Urothelium cell line (cell line): Measurements from ENCODE around the gene TCL1B.
"Not testable (repeated sequence)": the region's sequence is repeated elsewhere in the genome, so short reads cannot be mapped to it uniquely, and the experiment has no call there.

Experiments used
- DNase-seq: peaks from one replicate; pipeline ENCODE4 v3.0.0; 2011; ENCODE audit warnings: low spot score, mixed read lengths
- FAIRE-seq: peaks from 2 replicates; lab custom pipeline; 2011; peaks lifted over from hg19 to GRCh38; lab: Jason Lieb, UNC

The TCL1B gene

DNA sequence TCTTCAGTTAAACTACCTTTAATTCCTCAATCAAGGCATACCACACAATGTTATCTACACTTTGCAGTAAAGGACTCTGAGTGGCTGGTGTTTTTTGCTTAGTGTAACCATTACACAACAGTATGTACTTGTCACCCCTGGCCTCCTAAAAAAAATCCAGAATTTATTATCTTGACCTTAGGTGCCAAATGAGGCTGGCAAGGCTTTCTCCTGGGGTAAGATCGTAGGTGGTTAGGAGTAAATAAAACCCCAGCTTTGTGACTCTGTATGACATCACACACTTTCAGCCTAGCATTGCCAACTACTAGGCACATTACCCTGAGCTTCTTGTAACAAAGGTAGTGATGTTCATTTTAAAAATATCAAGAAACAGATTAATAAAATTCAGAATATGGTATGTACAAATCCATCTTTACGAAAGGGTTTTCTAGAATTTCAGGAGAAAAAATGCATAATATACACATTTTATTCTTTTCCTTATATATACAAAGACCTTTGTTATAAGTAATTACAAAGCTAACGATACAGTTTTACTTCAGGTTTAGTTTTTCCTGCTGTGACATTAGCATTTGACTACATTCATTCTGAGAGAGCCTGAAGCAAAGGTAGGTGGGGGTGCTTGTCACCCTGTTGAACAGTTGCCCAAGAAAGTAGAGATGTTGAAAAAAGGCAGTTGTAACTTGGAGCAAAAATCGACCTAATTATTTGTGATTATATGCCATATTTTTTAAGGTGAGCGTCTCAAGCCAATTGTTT is 14.2 kb downstream of the TCL1B start:
- FAIRE-seq (no peak), DNase-seq (no peak)

DNA sequence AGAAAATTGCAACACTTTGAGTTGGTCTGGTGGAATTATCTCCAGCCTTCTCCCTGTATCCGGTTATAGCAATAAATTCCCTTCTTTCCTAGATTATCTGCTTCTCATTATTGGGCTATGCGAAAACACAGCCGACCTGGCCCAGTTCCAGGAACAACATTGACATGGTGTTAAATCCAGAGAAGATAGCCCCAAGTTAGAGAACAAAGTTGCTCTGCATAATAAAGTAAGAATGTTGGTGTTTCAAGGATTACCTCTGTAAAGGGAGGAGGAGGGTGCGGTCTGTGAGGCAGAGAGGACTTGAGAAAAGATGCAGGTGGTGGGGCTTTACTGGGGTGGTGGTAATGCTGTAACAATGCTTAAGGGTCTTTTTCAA is 15.6 kb downstream of the TCL1B start:
- FAIRE-seq (no peak), DNase-seq (no peak)

DNA sequence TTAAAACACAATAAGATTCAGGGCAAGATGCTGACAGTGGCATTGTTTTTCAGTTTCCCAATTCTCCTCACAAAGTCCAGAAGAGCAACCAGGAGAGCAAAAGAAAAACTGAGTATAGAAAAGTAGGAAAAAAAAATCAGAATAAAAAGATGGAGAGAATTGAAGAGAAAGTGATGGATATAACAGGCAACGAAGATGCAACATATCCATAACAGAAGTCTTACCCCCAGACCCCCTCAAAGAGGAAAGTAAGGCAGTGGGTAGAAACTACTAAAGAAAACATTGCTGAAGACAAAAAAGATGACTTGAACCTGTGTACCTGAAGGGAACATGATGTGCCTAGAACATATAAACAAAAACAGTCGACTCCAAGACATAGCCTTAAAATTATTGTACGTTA is 17.1 kb downstream of the TCL1B start:
- DNase-seq (no peak), FAIRE-seq (no peak)

DNA sequence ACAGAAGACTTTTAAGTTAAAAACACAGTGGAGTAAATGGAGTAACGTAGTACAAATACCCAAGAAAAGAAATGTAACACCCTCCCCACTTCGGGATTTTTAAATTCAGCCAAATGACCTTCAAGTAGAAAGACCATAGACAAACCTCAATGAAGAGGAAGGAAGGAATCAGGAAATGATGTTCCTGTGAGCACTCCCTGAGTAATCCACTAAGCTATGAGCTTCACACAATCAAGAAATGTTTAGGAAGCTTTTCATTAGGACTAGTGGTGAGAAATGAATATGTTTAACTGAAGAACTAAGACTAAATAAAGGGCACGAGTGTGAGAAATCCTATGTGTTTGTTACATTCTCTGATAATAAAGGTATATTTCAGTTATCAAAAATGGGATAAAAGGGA is 17.6 kb downstream of the TCL1B start:
- DNase-seq: no peak
- FAIRE-seq: no peak

DNA sequence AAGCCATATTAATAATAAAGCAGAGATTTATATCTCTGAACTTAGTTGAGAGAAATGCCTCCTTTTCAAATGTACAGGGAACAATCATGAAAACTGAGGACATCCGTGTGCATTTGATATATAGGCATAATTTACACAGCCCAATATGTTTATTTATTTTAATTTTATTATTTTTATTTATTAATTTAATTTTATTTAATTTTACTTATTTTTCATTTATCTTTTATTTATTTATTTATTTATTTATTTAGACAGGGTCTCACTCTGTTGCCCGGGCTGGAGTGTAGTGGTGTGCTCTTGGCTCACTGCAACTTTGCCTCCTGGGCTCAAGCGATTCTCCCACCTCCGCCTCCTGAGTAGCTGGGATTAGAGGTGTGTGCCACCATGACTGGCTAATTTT is 19.3 kb downstream of the TCL1B start:
- FAIRE-seq: no peak
- no peak for DNase-seq

DNA sequence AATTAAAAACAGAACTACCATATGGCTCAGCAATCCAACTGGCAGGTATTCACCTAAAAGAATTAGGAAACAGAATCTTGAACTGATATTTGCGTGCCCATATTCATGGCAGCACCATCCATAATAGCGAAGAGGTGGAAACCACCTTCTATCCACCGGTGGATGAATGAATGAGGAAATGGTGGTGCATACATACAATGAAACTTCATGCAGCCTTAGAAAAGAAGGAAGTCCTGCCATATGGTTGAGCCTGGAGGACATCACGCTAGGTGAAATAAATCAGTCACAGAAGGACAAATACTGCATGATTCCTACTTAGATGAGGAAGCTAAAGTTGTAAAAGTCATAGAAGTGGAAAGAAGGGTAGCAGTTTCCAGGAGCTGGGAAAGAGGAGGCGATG is 21.1 kb downstream of the TCL1B start:
- FAIRE-seq (no peak), DNase-seq (no peak)

DNA sequence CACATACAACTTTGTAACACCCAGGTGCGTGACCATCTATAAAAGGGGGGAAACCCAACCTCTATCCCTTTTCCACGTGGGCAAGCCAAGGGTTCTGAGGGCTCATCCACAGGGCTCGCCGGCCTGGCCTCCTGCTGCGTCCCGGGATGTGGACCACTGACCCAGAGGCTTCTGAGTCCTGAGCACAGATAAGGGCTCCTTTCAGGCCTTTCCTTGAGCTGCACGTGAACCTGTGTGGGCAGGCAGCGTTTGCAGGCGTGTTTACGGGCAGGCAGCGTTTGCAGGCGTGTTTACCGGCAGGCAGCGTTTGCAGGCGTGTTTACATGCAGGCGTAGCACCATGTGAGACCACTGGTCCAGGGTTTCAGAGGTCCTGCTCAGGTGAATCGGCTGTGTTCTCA is 23.9 kb downstream of the TCL1B start:
- DNase-seq (no peak), FAIRE-seq (no peak)

DNA sequence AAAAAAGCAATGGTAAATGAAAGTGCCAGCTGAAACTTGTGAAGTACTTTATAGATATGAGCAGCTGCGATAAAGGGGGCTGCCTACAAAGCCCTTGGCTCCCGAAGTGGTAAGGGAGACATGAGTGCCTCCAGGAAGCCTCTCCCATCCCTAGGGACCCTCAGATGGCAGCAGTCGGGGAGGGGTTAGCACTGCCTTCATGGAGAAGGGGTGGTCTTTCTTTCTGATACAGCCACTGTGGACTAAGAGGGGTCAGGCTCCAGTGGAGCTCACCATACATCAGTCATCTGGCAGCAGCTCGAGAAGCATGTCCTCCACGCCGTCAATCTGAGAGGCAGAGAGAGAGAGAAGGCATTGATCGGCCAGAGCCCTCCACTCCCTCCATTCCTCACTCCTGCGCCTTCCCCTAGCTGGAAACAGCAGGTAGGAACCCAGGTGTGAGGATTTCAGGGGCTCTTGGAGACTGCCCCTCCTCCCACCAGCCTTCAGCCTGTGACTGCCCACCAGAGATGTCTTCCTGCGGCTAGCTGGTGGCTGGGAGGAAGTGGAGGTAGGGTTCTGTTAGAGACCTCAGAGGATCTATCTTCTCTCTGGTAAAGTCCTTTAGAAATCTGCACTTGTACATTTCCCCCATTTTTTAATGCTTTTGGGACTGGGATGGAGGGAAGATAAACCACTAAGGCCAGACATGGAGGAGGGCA is 25.4 kb downstream of the TCL1B start:
- FAIRE-seq (no peak), DNase-seq (no peak)

DNA sequence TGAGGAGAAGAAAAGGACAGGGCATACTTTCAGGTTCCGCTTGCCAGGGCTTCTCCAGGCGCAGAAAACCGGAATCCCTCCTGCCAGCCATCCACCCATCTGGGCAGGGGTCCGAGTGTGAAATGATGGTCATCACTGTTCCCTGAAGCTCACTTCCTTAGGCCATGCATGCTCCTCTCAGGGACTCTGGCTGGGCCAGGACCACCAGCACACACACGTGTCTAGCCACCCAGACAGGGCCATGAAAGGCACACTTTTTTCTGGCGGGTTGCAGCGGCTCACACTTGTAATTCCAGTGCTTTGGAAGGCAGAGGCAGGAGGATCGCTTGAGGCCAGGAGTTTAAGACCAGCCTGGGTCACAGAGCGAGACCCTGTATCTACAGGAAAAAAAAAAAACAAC is 26.2 kb downstream of the TCL1B start:
- DNase-seq: no peak
- FAIRE-seq: no peak

DNA sequence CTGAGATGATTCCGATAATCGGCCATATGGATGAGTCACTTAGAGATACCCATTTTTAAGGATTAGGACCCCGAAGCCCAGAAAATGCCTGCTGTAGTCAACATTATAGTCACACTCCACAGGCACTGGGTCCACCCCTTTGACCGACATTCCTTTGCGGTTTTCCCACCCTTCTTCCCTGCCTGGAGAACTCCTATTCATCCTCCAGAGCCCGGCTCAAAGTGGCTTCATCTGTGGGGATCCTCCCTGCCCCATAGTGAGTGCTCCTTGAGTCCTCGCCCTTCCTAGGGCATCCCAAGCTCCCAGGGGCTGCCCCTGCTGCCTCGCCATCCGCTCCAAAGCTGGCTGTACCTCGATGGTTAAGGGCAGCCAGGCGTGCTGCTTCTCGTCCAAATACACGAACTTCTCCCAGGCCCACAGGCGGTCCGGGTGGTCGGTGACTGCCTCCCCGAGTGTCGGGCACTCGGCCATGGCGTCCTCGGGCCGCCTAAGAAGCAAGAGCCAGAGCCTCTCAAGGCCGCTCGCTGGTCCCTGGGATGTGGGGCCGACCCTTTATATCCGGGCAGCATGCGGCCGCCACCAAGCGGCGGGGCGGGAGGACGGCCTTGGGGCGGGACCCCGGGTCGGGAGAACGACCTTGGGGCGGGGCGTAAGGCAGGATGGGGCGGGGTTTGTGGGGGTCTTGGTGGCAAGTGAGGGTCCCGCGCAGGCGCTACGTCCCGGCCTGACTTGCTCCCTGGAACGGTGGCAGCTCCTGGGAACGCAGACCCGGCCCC is 27.6 kb downstream of the TCL1B start, which contains the start of gene TCL1A:
TSS of gene TCL1A (minus strand) at position 530 of the 776 bp plus-strand sequence. CDS start at position 471, 59 bp downstream.
- no peak for DNase-seq

DNA sequence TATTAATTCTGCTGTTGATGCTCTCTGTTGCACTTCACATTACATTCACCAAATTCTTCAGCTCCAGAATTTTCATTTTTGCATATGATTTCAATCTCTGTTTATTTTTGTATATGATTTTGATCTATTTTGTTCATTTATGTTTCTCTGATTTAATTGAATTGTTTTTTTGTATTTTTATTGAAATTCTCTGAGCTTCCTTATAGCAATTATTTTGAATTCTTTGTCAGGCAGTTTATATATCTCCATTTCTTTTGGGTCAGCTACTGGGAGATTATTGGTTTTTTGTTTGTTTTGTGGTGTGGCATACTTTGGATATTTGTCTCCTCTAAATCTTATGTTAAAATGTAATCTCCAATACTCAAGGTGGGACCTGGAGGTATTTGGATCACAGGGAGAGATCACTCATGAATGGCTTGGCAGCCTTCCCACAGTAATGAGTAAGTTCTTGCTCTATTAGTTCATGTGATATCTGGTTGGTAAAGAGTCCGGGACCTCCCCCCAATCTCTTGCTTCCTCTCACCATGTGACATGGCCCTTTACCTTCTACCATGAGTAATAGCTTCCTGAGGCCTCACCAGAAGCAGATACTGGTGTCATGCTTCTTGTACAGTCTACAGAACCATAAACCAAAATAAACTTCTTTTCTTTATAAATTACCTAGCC is 36.4 kb downstream of the TCL1B start:
- FAIRE-seq (no peak), DNase-seq (no peak)

More for the DNA sequence above, 27.6 kb downstream of the TCL1B start, which contains the start of gene TCL1A:
- no peak for FAIRE-seq

DNA sequence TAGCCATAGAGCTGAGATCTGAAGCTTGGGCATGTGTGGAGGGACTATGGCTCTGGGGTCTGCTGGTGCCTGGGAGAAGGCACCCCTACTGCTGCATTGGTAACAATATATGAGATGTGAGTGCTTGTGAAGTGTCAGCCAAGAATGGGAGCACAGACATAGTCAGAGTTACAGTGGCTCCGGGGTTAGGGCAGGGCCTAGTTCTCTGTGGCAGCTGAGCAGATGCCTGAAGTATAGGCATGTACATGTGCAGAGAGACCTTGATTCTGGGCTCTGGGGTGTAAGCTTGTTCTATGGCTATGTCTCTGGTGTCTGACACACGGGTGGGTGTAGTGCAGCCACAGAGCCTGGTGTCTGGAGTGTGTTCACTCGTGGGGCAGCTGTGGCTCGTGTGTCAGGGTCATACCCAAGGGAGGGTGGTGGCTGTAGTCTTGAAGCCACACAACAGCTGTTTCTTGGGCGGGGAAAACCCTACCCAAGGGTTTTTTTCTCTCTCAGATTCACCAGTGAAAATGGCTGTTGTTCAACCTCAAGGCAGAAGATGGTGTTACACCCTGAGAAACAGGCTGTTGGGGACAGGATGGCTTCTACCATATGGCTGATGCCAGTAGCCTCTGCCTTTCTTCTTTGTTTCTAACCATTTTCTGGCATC is 39.6 kb downstream of the TCL1B start:
- no peak for FAIRE-seq
- DNase-seq: no peak

DNA sequence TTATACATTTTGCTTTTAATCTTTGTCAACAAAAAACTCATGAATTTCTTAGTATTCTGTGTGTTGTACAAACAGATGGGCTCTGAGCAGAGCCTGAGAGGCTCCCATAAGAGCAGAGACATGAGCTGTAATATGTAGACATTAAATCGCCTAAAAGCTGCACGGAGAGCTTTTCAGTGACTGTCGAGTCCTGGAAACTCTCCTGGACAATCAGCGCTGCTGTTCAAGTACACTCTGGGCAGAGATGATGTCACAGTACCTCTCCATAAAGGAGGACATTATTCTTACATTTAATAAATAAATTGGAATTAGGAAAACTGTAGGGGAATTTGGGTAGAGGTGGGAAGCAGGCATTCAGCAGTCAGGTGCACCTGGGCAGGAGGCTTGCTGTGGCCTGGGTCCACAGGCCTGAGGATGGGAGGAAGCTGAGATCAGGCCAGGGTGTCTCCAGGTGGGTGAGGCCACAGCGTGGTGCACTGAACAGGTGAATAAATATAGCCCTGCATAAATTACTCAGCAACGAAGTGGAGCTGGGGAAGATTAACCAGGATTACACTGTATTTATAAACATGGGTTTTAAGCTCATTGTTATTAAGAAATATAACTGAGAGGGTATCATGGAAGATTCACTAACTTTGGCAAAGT is 41.0 kb downstream of the TCL1B start:
- no peak for DNase-seq
- no peak for FAIRE-seq

DNA sequence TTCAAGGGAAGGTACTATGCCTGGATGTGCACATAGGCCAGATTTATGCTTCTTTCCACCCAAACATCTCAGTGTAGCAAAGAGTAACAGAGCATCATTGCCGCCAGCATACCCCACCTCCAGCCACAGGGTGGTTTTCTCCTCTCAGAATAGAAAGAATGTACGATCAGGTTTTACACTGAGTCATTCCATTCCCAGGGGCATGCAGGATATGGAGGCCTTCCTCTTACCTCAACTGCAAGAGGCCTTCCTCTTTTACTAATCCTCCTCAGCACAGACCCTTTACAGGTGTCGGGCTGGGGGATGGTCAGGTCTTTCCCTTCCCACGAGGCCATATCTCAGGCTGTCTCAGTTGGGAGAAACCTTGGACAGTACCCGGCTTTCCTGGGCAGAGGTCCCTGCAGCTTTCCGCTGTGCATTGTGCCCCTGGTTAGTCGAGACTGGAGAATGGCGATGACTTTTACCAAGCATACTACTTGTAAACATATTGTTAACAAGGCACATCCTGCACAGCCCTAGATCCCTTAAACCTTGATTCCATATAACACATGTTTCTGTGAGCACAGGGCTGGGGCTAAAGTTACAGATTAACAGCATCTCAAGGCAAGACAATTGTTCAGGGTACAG is 43.3 kb downstream of the TCL1B start:
- not testable (repeated sequence) for FAIRE-seq, DNase-seq

DNA sequence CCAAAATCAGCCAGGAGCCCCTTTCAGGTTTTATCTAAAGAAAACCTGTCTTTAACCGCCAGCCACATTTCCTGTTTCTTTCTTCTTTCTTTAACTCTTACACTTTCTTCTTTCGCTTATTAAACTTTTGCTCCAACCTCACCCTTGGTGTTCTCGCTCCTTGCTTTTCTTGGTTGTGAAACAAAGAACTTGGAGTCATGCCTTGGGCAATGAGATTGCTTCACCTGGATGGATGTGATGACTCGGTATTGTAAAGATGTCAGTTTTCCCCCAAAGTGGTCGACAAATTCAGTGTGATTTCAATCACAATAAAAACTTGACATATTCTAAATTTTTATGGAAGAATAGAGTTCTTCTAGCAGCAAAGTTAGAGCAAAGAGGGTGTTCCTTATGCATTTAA is 43.9 kb downstream of the TCL1B start:
- FAIRE-seq: no peak

DNA sequence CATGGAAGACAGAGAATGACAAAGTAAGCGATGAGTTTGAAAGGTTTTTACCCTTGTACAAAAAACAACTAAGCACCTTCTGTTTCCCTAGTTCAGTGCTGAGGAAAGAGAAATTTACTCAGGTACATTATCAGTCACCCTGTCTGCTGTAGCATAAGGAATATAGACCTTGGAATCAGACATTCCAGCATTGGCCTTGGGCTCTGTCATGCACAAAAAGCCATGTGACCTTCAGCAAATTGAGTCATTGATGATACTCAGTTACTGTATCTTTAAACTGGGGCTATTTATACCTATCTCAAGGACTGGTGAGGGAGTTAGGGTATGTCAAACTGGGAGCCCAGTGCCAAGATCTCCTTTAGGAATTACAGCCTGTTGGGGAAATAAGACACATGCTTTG is 47.0 kb downstream of the TCL1B start:
- FAIRE-seq (no peak), DNase-seq (no peak)

More for the DNA sequence above, 43.9 kb downstream of the TCL1B start:
- DNase-seq: no peak

DNA sequence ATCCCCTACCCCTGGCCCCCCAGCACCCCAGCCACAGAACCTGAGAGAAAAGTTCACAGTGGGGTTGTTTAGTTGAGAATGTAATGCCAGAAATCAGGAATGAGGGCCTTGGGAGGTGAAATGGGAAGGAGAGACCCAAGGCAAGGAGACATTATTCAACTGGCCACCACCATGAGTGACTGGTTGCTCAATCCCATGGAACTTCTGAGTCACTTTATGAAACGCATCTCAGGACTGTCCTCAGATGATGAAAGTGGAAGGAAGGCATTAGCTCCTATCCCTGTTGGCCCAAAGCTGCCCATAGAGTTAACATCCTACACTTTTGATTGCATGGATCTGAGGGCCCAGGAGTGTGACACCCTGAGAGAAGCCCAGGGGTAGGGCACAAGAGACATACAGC is 53.1 kb downstream of the TCL1B start:
- DNase-seq (no peak), FAIRE-seq (no peak)

DNA sequence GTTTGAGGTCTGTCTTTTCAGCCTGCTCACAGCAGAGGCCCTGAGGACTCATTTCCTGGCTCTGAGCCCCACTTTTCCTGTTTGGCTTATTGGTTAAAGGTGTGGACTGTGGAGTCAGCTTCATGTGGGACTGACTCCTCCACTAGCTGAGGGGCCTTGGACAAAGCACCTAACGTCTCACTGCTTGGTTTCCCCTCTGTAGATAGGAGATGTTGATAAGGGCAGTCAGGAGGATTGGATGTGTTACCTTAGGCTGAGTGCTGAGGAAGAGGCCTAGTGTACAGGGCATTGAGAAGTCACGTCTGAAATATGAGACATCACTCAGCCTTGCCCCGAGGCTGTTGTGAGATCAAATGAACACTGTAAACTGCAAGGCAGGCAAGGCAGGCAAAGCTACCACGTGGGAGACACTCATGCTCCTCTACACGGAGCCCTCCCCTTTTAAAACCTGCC is 54.8 kb downstream of the TCL1B start:
- no peak for FAIRE-seq
- DNase-seq: no peak

DNA sequence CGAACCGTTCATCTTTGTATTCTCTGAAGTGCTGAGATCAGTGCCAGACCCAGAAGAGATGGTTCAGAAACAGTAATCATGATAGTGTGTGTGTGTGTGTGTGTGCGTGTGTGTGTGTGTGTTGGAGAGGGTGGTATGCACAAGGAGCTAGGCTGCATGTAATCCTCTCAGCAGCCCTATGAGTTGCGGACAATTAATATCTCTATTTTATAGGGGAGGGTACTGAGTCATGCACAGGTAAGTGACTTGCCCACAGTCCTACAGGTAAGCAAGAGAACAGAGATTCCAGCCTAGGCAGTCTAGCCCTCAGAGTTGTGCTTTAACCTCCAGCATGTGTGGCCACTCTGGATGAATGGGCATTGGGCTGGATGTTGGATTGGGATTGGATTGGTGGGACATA is 55.6 kb downstream of the TCL1B start:
- FAIRE-seq (no peak), DNase-seq (no peak)
